Muscle of arm (tissue), 12 donors: ENCODE results near the gene CHD2. TPM values are rescaled to one million over a fixed set of nuclear protein-coding genes. Genes with fewer than 3 reads are reported as not detected.

Source experiments
- DNase-seq: peaks from one replicate; pipeline ENCODE4 v3.0.0-alpha.2; 2013
- polyA plus RNA-seq, 12 donors: library from polyadenylated mRNA; unstranded; fragments of 120-200 nt; gene quantifications; one replicate each; pipeline ENCODE4 v1.2.1, GENCODE V29; 2013; ENCODE audit not compliant: insufficient read length in 12 of 12

Gene CHD2
- polyA plus RNA-seq, 12 donors: 50.6 to 133 (median 63.7) TPM; not detected in 1

DNA sequence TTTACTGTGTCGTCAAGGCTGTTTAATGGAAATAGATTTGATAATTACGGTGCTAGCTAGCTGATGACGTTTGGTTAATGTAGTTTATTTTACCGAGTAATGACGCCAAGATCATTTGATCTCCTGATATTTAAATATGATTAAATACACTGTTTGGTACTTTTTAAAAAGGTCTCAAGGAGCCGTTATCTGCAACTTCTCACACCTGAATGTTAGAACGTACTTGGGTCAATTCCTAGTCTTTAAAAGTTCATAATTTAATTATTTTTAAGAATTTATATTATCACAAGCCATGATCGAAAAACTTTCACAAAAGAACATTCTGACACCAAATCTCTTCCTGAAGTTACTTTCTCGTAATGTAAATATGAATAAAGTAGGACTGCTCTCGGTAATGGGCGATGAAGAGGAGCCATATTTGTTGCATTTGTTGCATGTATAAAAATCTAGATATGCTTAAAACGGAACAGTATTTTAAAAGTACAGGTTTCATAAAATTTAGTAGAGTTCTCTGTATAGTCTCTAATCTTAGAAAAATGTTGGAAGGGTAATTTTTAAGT, 16.2 kb upstream of the CHD2 start:
- DNase-seq: no peak

DNA sequence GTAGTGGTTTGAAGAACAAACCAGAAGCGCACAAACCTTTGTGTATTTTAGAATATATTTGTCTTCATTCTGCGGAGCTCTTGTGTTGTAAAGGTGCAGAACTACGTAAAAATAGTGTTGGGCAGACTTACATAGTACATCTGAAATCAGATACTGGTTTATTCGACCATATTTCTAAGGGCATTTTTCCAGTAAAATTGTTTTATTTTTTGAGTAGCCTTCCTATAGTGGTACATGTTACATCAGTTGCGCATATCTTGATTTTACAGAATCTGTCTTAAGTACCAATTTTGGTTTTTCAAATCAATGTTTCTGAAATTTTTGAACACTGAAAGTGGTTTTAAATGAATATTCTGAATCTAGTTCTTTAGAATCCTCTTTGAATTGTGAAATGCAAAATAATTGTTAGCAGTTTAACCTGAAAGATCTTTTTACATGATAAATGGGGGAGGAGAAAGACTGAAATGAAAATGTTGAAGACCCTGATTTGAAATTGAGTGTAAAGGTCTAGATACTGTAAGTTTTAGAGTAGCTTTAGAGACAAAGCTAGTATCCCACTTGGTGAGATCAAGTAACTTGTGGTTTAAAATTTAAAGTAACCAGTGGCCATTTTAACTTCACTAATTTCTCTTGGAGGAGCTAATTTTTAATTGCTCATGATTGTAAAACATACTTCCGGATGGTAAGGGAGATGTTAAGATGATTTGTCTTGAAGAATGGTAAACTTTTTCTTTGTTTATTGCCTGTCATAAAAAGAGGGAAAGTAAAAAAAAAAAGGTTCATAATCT, 15.5 kb upstream of the CHD2 start:
- DNase-seq: no peak

GRCh38 chr15:92885224-92886041, 14.7 kb upstream of the CHD2 start:
- DNase-seq: no peak

GRCh38 chr15:92886042-92886537, 14.0 kb upstream of the CHD2 start:
- no peak for DNase-seq

DNA sequence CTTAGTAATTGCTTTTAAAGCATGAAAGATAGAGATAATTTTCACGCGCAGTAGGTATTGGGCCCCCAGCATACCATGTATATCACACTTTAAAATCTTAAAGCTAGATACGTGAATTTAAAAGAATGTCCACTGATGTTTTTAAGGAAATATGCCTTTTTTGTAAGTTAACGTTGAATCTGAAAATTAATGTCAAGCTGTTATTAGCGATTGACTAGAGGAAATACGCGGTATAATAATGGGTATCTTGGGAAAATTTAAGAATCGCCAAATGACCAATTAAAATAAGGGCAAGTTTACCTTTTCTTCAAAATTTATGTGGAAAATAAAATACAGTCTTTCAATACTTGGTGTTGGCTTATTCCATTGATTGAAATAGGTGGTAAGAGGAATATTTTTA, 13.3 kb upstream of the CHD2 start:
- no peak for DNase-seq

- no peak for DNase-seq
These were observed 12.3 kb upstream of the CHD2 start for GRCh38 chr15:92887869-92888268.

- no peak for DNase-seq
These were observed 10.6 kb upstream of the CHD2 start for GRCh38 chr15:92889390-92890107.

DNA sequence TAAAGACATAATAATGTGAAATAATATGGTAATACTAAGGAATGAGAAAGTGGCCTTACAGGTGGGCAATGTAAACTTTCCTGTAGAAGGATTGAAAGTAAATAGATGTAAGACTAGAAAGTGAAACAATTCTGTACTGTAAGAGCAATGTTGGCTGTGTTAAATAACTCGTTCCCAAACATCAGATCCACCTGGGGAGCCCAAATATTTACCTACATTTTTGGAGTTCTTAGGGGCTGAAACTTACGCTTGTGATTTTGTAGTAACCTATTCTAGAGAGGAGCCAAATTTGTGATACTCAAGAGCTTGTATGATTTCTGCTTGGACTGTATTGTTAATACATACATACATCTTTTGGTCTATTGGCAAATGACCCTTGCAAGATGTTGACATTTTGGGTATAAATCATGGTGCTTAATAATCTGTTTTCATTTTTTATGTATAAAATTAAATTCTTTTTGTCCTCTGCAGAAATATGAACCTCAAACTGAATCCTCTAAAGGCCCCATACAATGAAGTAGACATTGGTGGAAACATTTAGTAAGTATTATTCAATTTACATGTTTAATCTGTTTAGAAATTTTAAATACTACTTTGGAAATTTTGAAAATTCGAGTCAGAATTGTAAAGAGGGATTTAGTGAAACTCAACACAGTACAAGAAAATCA, 8.5 kb upstream of the CHD2 start:
- no peak for DNase-seq

DNA sequence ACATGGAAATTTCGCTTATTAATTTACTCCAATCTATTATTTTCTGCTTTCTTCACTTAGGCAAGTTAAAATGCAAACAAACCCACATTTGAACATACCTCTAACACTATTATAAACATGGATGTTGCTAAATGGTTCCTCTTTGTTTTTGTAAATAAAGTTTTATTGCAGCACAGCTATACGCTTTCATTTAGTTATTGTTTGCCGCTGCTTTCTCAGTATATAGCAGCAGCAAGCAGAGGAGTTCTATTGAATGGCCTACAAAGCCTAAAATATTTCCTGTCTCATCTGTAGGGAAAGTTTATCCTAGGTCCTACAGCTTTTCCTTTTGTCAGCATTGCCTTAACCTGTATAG, 7.9 kb upstream of the CHD2 start:
- DNase-seq: no peak

GRCh38 chr15:92893200-92893599, 6.9 kb upstream of the CHD2 start:
- DNase-seq: no peak

GRCh38 chr15:92896561-92896960, 3.6 kb upstream of the CHD2 start:
- DNase-seq: no peak

GRCh38 chr15:92897620-92898019, 2.5 kb upstream of the CHD2 start:
- no peak for DNase-seq

DNA sequence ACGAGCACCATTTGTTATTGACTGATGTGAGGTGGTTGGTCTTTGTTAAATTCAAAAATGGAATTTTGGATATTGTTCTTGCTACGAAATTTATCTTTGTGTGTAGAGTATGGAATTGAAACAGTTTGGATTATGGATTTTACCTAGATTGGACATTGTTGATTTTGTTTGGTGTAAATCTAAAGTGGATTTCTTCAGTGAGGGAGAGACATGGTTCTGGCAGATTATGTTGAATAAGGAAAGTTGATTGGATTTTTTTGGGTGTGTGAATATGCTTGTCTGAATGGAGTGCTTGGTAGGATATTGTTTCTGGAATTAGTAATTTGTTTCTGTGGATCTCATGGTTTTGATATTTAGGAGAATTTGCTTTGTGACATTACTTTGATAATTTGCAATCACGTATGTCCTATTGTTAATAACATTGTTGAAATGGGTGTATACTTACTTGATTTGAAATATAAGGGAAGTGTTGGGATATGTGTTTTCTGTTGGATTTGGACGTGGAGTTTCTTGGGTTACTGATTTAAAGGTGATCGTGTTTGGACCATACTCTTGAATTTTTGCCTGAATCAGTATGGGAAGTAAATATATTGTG, 1.0 kb upstream of the CHD2 start:
- DNase-seq: no peak

DNA sequence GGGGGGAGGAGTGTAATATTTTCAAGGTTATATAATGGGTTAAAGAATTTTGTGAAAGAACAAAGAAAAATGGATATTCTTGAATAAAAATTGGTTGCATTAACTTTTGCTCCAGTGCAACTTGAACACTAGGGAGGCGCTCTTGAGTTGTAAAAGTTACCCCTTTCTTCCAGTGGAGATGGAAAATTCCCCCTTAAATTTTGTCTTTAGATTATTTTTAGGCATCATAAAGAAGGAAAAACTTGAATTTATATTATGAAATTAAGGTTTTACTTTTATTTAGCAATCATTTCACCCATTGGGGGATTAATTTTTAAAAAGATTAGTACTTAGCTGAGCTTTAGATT, 550 bp upstream of the CHD2 start:
- DNase-seq: no peak

DNA sequence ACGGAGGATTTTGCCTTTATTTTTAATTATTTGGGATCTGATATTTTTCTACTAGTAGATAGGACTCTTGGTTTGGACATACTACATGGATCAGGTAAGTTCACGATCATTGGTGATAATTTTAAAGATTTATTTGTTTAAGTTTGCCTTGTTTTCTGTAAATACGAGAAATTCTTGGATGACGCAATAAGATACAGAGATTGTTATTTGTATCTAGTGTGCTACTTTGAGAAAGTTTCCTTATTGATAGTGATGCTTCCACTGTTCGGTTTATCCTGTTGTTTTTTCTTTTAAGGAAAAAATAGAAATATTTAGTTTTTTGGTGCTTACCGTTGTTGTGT, 577 bp downstream of the CHD2 start:
- DNase-seq: no peak

DNA sequence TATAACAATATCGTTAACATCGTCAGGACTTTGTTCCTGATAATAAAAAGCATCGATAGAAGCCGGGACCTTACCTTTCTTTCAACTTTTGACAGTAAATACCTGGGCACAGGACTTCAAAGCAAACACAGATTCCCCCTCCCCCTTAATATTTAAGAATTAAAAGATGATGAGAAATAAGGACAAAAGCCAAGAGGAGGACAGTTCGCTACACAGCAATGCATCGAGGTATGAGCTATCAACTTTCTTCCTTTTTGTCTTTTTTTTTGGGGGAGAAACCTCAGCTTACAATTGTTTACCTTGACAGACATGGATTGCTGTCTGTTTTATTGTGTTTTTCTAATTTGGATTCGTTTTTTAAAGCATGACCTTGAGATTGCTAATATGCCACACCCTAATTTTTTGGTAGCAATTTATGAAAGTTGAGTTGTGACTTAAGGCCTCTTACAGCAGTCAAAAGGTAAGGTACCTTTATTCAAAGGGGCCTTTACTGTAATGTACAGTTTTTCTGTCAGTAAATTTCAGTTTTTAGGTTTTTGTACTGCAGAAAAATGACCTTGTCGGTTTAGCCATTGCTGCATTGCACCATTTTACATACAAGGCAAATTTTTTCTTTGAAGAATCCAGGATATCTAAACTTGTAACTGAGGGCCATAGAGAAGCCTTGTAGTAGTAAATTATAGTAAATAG, 1.1 kb downstream of the CHD2 start:
- DNase-seq: no peak

DNA sequence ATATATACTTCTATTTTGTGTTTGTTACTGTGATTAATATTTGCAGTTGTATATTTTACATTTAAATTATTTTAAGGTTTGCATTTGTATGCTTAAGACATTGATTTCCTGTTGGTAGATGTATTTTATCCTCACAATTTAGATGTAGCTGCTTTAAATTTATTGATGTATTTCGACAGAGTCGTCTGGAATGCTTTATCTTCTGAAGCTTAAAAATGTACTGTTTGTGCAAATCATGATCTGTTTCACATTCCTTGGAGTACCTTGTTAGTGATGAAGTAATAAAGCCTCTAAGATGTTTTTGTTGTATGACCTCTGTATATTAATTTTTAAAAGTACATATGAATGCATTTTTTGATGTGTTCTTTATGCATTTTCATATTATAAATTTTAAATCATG, 1.9 kb downstream of the CHD2 start:
- DNase-seq: no peak

DNA sequence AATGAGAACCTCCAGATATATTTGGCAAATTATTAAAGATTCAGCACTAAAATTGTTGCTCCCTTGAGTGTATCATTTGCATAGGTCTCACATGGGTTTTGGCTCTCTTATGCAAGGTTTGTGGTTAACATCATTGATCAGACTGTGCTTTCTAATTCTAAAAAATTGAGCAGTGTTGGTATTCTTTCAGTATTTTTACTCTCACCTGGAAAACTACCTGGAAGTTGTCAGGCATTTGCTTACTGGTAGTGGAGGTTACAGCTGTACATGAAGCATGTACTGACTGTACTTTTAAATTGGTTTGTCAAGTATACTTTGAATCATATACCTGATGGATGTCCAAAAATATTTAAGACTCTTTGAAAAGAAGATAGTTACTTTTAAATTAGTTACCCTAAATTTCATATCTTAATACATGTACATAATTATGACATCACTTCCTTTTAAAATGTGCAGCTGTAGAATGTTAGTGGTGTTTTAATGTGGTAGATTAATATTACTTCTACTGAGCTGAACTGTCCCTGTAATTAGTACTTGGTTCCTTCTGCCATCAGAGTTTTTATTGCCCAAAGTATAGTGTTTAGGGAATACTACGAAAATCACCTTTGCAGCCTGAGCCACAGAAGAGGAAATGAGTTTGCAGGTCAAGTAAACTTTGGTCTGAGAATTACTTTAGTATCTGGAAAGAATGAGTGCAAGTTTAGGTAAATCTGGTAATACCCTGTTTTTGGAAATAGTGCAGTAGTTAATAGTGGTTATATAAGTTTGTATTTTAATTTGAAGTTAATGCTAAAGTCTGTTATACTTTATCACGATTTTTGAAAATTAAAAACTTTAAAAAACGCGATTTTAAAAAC, 2.8 kb downstream of the CHD2 start:
- no peak for DNase-seq

- DNase-seq: no peak
These were observed 3.5 kb downstream of the CHD2 start for GRCh38 chr15:92903631-92903965.
